Measurements from ENCODE around the gene CCDC177.
"Not testable (repeated sequence)": the region's sequence is repeated elsewhere in the genome, so short reads cannot be mapped to it uniquely, and the experiment has no call there.

The CCDC177 gene

DNA sequence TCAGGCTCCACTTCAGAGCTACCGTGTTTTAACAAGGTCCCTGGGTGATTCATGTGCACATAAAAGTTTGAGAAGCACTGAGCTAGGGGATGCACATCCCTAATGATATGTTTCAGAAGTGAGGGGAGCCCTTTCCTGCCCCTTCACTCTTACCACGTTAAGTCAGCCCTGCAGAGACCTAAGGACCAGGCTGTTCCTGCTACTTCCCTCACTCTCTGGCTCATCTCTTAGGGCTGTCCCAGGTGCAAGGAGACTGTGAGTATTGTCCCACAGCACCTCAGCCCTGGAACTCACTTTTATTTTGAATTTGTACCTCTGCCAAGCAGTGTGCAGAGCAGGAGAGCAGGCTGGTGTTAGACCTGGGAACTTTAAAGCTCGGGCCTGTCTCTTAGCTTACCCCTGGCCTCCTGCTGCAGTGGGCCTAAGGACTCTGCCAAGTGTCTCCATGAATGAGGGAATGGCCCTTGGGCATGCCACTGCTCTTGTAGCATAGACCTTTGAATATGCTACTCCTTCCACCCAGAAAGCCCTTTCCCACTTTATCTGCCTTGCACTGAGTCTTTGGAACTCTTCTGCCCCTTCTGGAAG, 25.7 kb upstream of the CCDC177 start:
- DNase-seq (ENCODE audit: low read depth): no peak

DNA sequence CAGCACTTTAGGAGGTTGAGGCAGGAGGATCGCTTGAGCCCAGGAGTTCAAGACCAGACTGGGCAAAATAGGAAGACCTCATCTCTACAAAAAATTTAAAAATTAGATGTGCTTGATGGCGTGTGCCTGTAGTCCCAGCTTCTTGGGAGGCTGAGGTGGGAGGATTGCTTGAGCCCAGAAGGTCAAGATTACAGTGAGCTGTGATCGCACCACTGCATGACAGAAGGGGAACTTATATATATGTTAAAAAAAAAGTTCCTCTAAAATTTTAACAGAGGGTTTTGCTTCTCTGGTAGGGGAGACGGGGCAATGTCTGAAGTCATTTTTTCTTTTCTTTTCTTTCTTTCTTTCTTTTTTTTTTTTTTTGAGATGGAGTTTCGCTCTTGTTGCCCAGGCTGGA, 24.8 kb upstream of the CCDC177 start:
- not testable (repeated sequence) for DNase-seq (ENCODE audit: low read depth)

DNA sequence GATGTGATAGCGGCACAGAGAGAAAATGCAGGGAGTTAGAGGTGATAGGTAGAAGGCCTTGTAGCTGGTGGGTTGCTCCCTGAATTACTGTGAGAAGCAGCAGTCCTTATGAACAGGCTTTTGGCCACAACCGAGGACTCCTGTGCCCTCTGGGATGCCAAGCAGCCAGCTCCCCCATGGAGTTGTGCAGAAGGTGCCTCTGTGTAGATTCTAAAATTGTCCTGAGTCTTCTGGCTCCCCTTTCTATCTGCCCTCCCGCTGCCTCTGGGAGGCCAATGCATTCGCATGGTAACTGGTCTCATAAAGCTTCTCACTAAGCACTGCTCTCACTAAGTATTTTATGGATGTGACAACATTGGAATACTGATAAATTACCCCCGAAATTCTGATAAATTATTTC, 20.7 kb upstream of the CCDC177 start:
- DNase-seq (ENCODE audit: low read depth): no peak

DNA sequence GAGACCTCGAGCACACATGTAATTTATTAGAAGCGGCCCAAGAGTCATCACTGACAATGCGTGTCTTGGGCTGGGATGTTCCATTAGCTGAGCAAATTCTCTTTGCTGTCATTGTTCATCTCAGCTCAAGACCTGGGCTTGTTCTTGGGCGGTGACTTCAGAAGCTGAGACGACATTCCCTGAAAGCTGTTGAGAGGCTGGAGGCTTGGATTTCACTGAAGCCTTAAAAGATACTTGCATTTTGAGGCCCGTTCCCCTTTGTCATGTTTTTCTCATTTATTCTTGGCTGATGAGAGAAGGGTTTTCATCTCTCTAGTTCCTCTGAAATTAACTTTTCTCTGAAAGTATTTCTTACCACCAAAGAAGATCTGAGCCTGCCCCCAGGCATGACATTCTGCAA, 20.2 kb upstream of the CCDC177 start:
- DNase-seq (ENCODE audit: low read depth): no peak

DNA sequence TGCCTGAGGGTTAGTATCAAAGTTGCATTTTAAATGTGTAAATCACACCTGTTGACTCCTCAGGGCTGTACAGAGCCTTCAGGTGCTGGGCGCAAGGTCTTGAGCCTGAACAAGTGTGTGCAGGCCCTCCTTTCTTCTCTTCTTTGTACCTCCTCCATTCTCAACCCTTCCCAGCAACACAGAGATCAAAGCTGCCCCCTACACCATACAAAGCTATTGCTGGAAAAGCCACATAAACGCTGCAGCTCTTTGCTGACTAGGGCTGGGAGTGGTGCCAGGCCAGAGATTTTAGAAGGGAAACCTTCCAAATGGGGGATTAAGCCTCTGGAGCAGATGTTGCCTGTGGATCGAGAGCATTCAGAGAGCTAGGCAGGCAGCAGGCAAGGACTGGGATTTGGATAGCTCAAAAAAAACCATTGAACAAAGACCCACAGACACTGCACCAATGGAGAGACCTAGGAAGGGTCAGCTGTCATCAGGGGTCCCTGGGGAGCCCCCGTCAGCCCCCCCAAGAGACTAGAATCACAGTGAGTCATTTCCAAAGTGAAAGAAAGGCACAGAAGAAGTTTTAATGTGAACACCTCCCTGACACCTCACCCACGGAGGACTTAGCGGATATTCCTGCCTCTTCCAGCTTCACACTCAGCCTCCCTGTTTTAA, 18.5 kb upstream of the CCDC177 start:
- DNase-seq (ENCODE audit: low read depth): no peak

DNA sequence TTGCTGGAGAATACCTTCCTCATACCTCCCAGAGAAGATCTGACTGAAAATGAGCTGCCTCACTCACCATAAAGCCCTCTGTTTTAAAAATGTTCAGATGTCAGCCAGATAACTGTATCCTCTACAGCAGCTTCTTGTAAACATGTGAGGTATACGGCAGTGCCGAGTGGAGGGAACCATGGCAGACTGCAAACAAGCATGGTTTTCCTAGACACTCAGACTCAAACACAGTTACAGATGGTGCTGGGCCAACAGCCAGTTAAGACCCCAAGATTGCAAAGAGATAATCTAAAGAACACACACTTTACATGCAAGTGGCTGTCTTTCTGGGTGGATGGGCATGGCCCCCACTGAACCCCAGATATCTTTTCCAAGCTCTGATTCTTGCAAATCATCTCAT, 16.6 kb upstream of the CCDC177 start:
- DNase-seq (ENCODE audit: low read depth): no peak

DNA sequence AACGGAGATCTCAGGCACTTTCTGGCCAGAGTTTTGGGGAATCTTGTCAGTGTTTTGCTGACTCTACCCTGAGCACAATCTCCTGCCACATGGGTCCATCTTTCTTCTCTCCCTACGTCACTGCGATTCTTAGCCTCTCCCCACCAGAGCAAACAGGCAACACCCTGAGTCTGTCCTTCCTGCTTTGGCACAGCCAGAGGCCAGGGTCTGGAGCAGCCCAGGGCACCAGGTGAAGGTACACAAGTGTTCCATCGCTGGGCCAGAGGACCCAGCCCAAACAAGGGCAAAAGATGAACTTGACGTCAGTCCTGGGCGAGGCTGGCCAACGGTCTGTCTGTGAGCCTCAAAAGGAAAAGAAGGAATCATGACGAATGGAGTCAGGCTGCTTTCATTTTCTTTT, 12.7 kb upstream of the CCDC177 start:
- DNase-seq (ENCODE audit: low read depth): no peak

DNA sequence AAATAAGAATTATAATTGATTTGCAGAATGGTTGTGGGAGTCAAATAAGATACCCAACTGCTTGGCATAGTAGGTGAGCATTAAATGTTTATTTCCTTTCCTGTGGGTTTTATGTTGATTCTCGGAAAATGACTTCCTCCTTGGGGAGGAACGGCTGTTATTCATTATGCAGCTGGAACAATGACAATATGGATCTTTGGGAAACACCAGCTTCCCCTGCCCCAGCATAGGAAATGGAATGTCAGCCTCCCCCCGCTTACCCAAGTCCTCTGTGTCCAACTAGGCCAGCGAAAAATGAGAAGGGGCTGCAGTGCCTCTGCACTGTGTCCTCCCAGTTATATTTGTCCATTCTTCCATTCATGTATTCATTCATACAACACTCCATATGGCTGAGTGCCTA, 11.7 kb upstream of the CCDC177 start:
- DNase-seq (ENCODE audit: low read depth): no peak

DNA sequence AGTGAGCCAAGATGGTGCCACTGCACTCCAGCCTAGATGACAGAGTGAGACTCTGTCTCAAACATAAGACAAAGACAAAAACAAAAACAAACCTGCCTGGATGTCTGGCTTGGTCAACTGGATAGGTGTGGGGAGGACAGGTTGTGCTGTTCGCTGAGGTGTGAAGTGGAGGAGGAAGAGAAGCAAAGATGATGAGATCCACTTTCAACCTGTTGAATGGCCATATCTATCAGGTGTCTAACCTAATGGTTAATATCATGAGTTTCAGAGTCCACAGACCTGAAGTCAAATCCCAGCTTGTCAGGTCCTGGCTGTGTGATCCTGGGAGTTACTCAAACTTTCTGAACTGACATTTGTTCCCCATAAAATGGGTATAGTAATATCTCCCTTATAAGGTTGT, 9.7 kb upstream of the CCDC177 start:
- no peak for DNase-seq (ENCODE audit: low read depth)

DNA sequence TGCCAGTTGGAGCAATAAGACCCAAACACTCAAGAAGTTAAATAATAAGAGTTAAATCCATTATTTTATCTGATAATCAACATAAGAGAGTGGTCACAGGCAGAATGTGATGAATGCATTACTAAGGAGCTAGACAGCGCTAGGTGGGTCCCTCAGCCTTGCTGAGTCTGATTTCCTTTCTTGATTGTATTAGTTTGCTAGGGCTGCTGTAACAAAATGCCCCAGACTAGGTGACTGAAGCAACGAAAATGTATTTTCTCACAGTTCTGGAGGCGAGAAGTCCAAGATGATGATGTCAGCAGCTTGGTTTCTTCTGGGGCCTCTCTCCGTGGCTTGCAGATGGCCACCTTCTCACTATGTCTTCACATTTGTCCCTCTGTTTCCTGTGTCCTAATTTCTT, 8.2 kb upstream of the CCDC177 start:
- no peak for DNase-seq (ENCODE audit: low read depth)

DNA sequence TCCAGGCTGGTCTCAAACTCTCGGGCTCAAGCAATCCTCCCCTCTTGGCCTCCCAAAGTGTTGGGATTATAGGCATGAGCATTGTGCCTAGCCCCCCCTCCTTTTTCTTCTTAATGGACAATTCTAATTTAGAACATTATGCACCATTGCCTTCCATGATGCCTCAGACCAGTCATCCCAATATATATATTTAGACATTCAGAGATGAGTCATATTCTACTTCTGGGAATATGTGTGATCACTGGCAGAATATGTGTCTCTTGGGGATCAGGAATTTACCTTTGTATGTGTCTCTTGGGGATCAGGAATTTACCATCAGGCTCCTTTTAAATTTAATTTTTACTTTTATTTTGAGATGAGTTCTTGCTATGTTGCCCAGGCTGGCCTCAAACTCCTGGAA, 7.5 kb upstream of the CCDC177 start:
- DNase-seq (ENCODE audit: low read depth): peak; percentile 65

DNA sequence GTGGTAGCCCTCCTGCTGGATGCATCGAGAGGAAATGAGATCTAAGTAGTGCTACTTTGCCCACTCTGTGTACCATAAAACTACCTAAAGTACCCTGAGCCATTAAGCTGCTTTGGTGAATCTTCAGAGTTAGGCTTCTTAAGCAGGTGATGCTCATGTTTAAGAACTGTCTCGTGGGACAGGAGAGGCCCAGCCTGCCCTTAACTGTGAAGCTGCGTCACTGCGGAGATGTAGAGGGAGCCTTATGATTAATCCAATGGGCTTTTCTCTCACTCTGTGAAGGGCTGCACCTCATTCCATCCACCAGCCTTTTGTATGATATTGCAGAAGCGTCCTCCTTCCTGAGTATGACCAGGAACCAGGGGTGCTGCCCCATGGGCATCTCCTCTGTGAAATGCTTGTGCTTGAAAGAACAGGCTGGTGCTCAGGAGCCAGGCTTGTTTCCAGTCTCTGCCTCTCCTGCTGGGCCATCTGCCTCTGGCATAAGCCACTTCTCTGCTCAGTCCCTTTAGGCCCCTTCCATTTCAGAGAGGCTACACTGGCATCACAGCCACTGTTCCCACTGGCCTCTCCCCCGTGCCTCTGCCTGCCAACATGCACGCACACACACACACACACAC, 6.8 kb upstream of the CCDC177 start:
- DNase-seq (ENCODE audit: low read depth): no peak

DNA sequence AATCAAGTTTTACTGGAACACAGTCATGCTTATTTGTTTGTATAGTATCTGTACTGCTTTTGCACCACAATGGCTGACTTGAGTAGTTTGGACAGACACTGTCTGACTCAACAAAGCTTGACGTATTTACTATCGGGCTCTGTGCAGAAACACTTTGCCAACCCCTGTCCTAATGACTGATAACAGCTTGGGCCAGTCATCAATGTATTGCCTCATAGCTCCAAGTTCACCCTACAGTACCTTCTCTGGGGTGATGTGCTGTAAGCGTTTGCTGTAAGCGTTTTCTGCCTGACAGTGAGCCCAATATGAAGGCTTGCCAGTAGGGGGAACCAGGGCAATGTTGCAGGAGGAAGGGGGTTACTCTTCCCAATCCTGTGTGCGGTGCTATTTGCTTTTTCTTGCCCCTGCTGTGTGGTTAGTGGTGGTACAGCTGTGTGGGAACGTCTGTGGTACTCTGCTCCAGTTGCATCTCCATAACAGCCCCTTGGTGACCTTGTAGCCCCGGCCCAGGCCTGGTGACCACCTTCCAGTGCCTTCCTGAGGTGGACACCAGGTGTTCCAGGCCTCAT, 5.4 kb upstream of the CCDC177 start:
- peak; percentile 62 for DNase-seq (ENCODE audit: low read depth)

DNA sequence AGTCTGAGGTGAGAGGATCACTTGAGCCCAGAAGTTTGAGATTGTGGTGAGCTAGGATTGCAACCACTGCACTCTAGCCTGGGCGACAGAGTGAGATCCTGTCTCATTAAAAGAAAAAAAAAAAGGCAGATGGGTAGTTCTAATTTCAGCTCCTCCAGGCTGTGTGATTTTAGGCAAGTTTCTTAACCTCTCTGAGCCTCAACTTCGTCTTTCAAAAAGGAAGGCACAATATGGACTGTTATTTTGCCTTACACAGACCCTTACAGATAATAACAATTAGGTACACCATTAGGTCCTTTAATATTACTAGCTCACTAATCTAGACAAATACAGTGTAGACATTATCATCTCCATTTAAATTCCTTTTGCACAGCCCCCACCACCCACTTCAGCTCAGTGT, 4.8 kb upstream of the CCDC177 start:
- no peak for DNase-seq (ENCODE audit: low read depth)

DNA sequence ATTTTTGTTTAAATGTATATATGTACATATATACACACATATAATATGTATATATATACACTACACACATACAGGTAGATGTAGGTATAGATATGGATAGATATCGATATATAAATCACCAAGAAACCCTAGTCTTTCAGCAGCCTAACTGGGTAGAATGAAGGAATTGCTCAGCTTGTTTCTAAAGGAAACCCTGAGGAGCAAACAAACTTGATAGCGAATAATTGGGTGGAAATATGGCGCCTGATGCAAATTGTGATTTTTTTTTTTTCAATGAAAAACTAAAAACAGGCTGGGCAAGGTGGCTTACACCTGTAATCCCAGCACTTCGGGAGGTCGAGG, 254 bp upstream of the CCDC177 start:
- DNase-seq (ENCODE audit: low read depth): no peak

DNA sequence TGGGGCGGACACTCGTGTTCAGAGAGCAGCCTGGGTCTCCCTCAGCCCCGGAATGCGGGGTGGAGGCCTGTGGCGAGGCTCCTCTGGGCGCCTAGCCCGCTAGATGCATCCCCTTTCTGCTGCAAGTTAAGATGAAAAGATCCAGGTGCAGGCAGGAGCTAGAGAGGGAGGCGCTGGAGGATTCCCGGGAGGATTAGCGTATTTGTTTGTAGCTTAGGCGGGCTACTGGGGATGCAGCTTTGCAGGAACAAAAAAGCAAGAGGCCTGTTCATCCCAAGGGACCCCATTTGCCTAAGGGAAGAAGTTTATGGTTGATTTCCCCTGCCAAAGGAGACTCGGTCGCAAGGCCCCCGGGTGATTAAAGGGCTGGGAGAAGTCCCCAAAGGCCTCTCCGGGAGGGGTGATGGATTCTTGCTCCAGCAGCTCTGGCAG, 824 bp downstream of the CCDC177 start:
- DNase-seq (ENCODE audit: low read depth): no peak

DNA sequence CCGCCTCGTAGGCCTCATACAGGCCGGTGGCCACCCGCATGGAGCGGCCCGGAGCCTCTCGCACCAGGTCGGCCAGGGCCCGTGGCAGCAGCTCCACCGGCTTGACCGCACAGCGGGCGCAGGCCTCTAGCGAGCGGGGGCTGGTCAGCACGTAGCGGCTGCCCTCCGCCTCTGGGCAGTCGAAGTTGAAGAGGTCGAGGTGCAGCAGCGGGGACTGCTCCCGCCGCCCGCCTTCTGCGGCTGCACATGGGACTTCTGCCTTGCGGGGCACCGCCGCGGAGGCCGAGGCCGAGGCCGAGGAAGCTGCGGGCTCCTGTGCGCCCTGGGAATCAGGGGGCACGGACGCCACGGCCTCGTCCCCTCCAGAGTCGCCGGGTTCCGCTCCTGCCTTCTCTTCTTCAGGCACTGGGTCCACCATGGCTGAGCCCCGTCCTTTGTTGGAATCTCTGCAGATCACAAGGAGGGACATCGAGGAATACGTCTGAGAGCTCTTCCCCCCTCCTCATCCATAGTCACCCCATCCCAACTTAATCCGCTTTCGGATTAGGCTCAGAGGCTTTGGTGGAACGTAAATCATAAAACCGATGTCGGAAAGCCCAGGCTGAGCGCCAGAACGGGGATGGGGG, 1.4 kb downstream of the CCDC177 start:
- DNase-seq (ENCODE audit: low read depth): no peak

DNA sequence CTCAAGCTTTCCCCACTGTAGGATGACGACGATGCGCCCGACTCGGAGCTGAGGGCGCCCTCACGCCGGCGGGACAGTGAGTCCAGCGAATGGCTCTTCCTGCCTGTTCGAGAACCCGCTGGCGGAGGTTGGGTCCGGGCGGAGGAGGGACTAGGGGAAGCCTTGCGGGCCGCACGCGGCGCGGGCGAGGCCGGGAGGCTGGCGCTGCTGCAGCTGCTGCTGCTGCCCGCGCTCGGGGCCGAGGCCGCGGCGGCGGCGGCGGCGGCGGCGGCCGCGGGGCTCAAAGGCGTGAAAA, 1.9 kb downstream of the CCDC177 start:
- no peak for DNase-seq (ENCODE audit: low read depth)

DNA sequence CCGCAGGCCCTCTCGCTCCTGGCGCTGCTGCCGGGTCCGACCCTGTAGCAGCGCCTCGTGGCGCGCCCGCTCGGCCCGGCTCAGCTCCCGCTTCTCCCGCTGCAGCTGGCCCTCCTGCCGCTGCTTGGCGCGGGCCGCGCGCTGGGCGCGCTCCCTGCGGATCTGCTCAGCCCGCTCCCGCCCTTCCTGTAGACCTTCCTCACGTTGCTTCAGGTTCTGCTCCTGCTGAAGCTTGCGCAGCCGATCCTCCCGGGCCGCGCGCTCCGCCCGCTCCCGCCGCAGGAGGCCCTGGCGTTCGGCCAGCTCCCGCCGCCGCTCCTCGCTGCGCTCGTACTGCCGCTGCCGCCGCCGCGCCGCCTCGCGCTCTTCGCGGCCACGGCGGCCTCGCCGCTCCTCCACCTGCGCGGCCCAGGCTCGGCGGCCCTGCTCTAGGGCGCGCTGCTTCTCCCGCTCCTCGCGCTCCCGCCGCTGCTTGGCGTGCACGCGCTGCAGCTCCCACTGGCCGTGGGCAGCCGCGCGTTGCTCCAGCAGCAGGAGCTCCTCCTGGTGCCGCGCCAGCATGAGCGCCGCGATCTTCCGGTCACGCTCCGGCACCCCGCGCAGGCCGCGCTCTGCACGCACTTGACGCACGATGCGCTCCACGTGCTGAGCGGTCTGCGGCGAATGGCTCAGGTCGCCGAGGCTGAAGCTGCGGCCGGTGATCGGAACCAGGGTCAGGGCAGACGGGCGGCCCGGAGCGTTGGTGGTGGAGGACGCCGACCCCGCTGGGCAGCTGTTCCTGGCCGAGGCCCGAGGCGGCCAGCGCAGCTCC, 2.4 kb downstream of the CCDC177 start:
- DNase-seq (ENCODE audit: low read depth): no peak

DNA sequence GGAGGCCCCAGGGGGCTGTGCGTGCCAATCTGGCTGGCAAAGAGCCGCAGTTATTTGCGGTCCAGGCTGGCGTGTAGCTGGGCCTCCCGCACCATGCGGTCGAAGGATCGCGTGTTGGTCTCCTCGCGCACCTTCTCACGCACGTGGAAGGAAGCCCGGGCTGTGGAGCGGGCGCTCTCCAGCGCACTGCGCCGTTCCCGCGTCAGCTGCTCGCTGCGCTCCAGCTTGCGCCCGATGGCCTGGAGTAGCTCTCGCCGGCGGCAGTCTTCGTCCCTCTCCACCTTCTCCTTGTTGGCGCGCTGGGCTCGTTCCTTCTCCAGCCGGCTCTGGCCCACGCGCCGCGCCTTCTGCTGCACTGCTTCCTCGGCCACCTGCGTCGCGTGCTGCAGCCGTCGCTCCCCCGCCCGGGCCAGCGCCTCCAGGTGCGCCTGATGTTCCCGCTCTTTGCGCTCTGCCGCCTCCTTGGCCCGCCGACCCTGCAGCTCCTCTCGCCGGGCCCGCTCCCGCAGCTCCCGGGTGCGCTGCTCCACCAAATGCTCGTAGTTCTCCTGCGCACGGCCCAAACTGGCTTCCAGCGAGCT, 3.1 kb downstream of the CCDC177 start:
- DNase-seq (ENCODE audit: low read depth): no peak

DNA sequence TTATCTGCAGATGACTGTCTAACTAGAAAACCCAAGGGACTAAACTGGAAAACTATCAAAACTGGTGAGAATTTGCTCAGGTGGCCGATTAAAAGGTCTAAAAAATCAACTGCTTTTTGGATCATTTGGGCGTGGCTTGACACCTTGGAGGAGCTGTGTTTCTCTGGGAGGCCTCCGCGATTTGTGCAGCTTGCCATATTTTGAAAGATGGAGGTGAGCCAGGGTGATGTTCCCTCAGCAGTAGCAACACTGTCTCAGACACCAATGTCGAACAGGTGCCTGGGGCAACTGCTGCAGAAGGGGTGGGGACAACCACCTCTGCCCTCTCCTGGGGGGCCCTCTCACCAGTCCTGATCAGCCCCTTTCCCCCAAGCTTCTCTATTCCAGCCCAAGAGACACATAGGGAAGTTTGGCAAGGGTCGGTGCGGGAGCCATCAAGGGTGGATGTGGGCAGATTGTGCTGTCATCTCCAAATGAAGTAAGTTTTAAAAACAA, 3.8 kb downstream of the CCDC177 start:
- DNase-seq (ENCODE audit: low read depth): no peak

DNA sequence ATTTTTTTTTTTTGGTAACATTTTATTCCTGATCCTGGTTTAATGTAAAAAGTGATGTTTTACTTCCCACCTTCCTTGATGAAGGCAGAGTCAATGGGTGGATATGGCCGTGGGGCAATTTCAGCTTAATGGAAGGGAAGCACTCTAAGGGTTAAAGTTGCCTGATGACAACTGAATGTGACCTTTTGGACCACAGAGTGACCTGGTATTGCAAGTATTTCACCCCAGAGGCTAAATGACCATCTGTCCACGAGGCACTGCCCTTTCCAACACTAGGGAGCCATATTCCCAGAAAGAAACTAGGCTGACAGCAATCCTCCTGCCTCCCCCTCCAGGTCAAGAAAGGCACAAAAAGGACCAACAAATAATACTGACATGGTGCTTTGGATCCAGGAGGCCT, 4.8 kb downstream of the CCDC177 start:
- no peak for DNase-seq (ENCODE audit: low read depth)
